ENCODE data around the gene CLEC7A. TPM values are rescaled to one million over a fixed set of nuclear protein-coding genes. Genes with fewer than 3 reads are reported as not detected.

The CLEC7A gene
- total and polyA plus RNA-seq, 4 donors = 2.8 to 7.0 (median 3.8) TPM

DNA sequence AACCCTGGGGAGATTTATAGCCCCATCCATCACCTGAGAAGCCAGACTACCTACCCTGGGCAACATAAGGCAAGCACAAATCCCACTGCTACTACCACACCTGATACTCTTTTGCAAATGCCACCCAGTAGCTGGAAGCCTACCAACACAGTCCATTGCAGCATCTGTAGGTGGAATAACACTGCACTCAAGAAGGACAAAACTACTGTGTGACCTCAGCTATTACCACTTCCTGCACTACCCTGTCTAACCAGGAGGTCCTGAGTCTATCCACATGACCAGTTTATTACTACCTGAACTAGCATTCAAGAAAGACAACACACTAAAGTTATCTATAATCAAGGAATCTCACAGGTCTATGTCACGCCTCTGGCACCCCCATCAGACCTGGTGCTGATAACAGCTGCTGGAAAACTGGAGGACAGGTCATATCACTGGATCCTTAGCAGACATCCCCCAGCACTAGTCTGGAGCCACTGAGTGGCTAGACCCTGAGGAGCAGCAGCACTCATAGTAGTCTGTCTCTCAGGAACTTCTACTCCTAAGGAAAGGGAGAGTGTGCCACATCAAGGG is 28.3 kb downstream of the CLEC7A start:
- Histone ChIP-seq H3K9ac (ENCODE audit: low read depth in 1 of 2, low read length in 2 of 2) (no peak overlapping the region), H3K9me3 (ENCODE audit: control insufficient read depth in 4 of 4, low read length in 3 of 4) (no peaks in the 10 kb centered on the region), H3K27ac (ENCODE audit: low read depth in 1 of 2, low read length in 2 of 2) (no peak overlapping the region), H3K4me1 (ENCODE audit: control insufficient read depth in 4 of 4, insufficient read depth in 4 of 4, low read length in 3 of 4) (no peaks in the 10 kb centered on the region), H3K4me3 (ENCODE audit: low read depth in 1 of 3, low read length in 3 of 3) (no peak overlapping the region), H3K27me3 (ENCODE audit: control insufficient read depth in 4 of 4, insufficient read depth in 4 of 4, low read length in 3 of 4) (no peaks in the 10 kb centered on the region), H3K36me3 (ENCODE audit: control insufficient read depth in 4 of 4, insufficient read depth in 3 of 4, low read depth in 1 of 4, low read length in 3 of 4) (no peaks in the 10 kb centered on the region)
- WGBS = 90% methylated on average over 1 of the region's 1 CpG
- TF ChIP-seq GABPA (IDR thresholded peaks at IDR 0.05 in 1 of 2, conservative IDR thresholded peaks at IDR 0.05 in 1 of 2) (no peak), JUND (IDR thresholded peaks at IDR 0.05) (no peak), RXRA (IDR thresholded peaks at IDR 0.05) (no peak), SP1 (IDR thresholded peaks at IDR 0.05) (no peak), YY1 (IDR thresholded peaks at IDR 0.05) (no peak), HNF4A (conservative IDR thresholded peaks at IDR 0.05) (no peak)
- TF ChIP-seq, protein P1, sequence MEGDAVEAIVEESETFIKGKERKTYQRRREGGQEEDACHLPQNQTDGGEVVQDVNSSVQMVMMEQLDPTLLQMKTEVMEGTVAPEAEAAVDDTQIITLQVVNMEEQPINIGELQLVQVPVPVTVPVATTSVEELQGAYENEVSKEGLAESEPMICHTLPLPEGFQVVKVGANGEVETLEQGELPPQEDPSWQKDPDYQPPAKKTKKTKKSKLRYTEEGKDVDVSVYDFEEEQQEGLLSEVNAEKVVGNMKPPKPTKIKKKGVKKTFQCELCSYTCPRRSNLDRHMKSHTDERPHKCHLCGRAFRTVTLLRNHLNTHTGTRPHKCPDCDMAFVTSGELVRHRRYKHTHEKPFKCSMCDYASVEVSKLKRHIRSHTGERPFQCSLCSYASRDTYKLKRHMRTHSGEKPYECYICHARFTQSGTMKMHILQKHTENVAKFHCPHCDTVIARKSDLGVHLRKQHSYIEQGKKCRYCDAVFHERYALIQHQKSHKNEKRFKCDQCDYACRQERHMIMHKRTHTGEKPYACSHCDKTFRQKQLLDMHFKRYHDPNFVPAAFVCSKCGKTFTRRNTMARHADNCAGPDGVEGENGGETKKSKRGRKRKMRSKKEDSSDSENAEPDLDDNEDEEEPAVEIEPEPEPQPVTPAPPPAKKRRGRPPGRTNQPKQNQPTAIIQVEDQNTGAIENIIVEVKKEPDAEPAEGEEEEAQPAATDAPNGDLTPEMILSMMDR (IDR thresholded peaks at IDR 0.05; ENCODE audit: low read depth, low read length, missing input control) = no peak
- TF ChIP-seq, protein P2, sequence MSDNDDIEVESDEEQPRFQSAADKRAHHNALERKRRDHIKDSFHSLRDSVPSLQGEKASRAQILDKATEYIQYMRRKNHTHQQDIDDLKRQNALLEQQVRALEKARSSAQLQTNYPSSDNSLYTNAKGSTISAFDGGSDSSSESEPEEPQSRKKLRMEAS (IDR thresholded peaks at IDR 0.05) = no peak
- TF ChIP-seq, protein P3, sequence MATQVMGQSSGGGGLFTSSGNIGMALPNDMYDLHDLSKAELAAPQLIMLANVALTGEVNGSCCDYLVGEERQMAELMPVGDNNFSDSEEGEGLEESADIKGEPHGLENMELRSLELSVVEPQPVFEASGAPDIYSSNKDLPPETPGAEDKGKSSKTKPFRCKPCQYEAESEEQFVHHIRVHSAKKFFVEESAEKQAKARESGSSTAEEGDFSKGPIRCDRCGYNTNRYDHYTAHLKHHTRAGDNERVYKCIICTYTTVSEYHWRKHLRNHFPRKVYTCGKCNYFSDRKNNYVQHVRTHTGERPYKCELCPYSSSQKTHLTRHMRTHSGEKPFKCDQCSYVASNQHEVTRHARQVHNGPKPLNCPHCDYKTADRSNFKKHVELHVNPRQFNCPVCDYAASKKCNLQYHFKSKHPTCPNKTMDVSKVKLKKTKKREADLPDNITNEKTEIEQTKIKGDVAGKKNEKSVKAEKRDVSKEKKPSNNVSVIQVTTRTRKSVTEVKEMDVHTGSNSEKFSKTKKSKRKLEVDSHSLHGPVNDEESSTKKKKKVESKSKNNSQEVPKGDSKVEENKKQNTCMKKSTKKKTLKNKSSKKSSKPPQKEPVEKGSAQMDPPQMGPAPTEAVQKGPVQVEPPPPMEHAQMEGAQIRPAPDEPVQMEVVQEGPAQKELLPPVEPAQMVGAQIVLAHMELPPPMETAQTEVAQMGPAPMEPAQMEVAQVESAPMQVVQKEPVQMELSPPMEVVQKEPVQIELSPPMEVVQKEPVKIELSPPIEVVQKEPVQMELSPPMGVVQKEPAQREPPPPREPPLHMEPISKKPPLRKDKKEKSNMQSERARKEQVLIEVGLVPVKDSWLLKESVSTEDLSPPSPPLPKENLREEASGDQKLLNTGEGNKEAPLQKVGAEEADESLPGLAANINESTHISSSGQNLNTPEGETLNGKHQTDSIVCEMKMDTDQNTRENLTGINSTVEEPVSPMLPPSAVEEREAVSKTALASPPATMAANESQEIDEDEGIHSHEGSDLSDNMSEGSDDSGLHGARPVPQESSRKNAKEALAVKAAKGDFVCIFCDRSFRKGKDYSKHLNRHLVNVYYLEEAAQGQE (IDR thresholded peaks at IDR 0.05) = no peak
- TF ChIP-seq, protein P4, sequence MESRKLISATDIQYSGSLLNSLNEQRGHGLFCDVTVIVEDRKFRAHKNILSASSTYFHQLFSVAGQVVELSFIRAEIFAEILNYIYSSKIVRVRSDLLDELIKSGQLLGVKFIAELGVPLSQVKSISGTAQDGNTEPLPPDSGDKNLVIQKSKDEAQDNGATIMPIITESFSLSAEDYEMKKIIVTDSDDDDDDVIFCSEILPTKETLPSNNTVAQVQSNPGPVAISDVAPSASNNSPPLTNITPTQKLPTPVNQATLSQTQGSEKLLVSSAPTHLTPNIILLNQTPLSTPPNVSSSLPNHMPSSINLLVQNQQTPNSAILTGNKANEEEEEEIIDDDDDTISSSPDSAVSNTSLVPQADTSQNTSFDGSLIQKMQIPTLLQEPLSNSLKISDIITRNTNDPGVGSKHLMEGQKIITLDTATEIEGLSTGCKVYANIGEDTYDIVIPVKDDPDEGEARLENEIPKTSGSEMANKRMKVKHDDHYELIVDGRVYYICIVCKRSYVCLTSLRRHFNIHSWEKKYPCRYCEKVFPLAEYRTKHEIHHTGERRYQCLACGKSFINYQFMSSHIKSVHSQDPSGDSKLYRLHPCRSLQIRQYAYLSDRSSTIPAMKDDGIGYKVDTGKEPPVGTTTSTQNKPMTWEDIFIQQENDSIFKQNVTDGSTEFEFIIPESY (IDR thresholded peaks at IDR 0.05) = no peak
- TF ChIP-seq, protein P5, sequence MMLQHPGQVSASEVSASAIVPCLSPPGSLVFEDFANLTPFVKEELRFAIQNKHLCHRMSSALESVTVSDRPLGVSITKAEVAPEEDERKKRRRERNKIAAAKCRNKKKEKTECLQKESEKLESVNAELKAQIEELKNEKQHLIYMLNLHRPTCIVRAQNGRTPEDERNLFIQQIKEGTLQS (IDR thresholded peaks at IDR 0.05) = no peak
- DNase-seq (ENCODE audit: low spot score) = no peak

DNA sequence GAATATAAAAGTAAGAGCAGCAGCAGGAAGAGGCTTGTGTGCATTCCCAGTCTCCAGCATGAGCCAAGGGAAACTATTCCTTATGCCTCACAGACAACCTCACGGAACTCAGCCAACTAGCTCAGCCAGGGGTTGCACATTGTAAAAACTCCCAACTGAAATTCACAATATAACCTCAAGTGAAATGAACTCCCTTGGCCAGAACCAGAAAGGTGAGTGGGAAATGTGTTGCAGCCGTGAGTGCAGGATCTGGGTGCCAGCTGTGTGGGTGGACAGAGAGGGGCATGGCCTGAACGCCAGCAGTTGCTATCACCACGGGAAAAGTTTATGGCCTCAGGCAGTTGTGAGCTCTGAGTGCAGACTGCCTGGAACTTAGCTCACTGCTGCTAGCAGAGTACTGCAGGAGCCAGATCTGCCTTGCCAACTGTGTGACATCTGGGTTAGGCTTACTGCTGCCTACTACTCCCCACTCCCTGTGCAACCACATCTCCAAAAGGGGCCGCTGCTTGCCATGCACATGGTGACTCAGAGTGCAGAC is 28.9 kb downstream of the CLEC7A start:
- no peak for TF ChIP-seq GABPA (IDR thresholded peaks at IDR 0.05 in 1 of 2, conservative IDR thresholded peaks at IDR 0.05 in 1 of 2)
- peak in 1 of 2 donors; percentile 17 for TF ChIP-seq HNF4A (conservative IDR thresholded peaks at IDR 0.05)
- TF ChIP-seq FOXA2 (IDR thresholded peaks at IDR 0.05) = no peak
- TF ChIP-seq NR2F2 (IDR thresholded peaks at IDR 0.05) = no peak
- TF ChIP-seq FOXA1 (IDR thresholded peaks at IDR 0.05) = no peak
- TF ChIP-seq EGR1 (IDR thresholded peaks at IDR 0.05; ENCODE audit: low read depth in 2 of 2) = peak in 1 of 2 donors; percentile 54
- TF ChIP-seq RAD21 (IDR thresholded peaks at IDR 0.05) = no peak
- TF ChIP-seq HNF4G (IDR thresholded peaks at IDR 0.05) = no peak
- no peak for TF ChIP-seq SP1 (IDR thresholded peaks at IDR 0.05)
- TF ChIP-seq, protein P2 (IDR thresholded peaks at IDR 0.05) = no peak
- peak in 1 of 2 donors; percentile 58 for TF ChIP-seq RXRA (IDR thresholded peaks at IDR 0.05)
- no peaks in the 10 kb centered on the region for H3K4me1 ChIP-seq (ENCODE audit: control insufficient read depth in 4 of 4, insufficient read depth in 4 of 4, low read length in 3 of 4)
- WGBS = 52% methylated on average over 5 of the region's 5 CpGs
- no peak overlapping the region for H3K27ac ChIP-seq (ENCODE audit: low read depth in 1 of 2, low read length in 2 of 2)
- H3K9me3 ChIP-seq (ENCODE audit: control insufficient read depth in 4 of 4, low read length in 3 of 4) = no peaks in the 10 kb centered on the region
- H3K4me3 ChIP-seq (ENCODE audit: low read depth in 1 of 3, low read length in 3 of 3) = no peak overlapping the region
- no peak overlapping the region for H3K9ac ChIP-seq (ENCODE audit: low read depth in 1 of 2, low read length in 2 of 2)
- H3K27me3 ChIP-seq (ENCODE audit: control insufficient read depth in 4 of 4, insufficient read depth in 4 of 4, low read length in 3 of 4) = no peaks in the 10 kb centered on the region
- no peaks in the 10 kb centered on the region for H3K36me3 ChIP-seq (ENCODE audit: control insufficient read depth in 4 of 4, insufficient read depth in 3 of 4, low read depth in 1 of 4, low read length in 3 of 4)
- no peak for DNase-seq (ENCODE audit: low spot score)
